Suppressor macrophage treated with lipopolysaccharide for 1 hour (primary cell): ENCODE measurements around the gene C19orf53.

Experiments
- DNase-seq, 3 donors: peaks; one replicate each; pipeline ENCODE4 v3.0.0-alpha.2; 2020 to 2022

C19orf53 gene

GRCh38 chr19:13774217-13775191, at the start of gene C19orf53:
Gene C19orf53 (plus strand): TSS chr19:13774456. CDS start chr19:13774478, 22 bp downstream.
- peak; percentile 94 to 95 (median 95) for DNase-seq

- DNase-seq, result no peak
Observed at GRCh38 chr19:13726323-13726722, 47.9 kb upstream of the C19orf53 start.

GRCh38 chr19:13727798-13728197, 46.5 kb upstream of the C19orf53 start:
- no peak for DNase-seq

- DNase-seq, result peak; percentile 29 to 63 (median 42)
Observed at GRCh38 chr19:13729859-13730258, 44.4 kb upstream of the C19orf53 start.

- peak; percentile 96 to 97 (median 96) for DNase-seq
Observed at GRCh38 chr19:13731147-13731964, 42.9 kb upstream of the C19orf53 start.

GRCh38 chr19:13732337-13732736, 41.9 kb upstream of the C19orf53 start:
- DNase-seq, result no peak

- no peak for DNase-seq
Observed at GRCh38 chr19:13734751-13735150, 39.5 kb upstream of the C19orf53 start.

GRCh38 chr19:13738073-13738472, 36.2 kb upstream of the C19orf53 start:
- DNase-seq, result peak in 1 of 3 donors; percentile 13

GRCh38 chr19:13741893-13742292, 32.4 kb upstream of the C19orf53 start:
- DNase-seq, result no peak

- no peak for DNase-seq
Observed at GRCh38 chr19:13742756-13743155, 31.5 kb upstream of the C19orf53 start.

GRCh38 chr19:13744174-13744573, 30.1 kb upstream of the C19orf53 start:
- peak; percentile 54 to 74 (median 64) for DNase-seq

GRCh38 chr19:13747098-13747453, 27.2 kb upstream of the C19orf53 start:
- no peak for DNase-seq

GRCh38 chr19:13748169-13748828, 26.0 kb upstream of the C19orf53 start:
- peak; percentile 62 to 67 (median 63) for DNase-seq

- no peak for DNase-seq
Observed at GRCh38 chr19:13751436-13751835, 22.8 kb upstream of the C19orf53 start.

GRCh38 chr19:13753622-13754021, 20.6 kb upstream of the C19orf53 start:
- peak; percentile 47 to 72 (median 47) for DNase-seq

- DNase-seq, result no peak
Observed at GRCh38 chr19:13756210-13756609, 18.0 kb upstream of the C19orf53 start.

- no peak for DNase-seq
Observed at GRCh38 chr19:13757805-13758772, 16.2 kb upstream of the C19orf53 start.

- no peak for DNase-seq
Observed at GRCh38 chr19:13758795-13759194, 15.5 kb upstream of the C19orf53 start.

GRCh38 chr19:13761423-13761822, 12.8 kb upstream of the C19orf53 start:
- no peak for DNase-seq

GRCh38 chr19:13762635-13763235, 11.5 kb upstream of the C19orf53 start:
- DNase-seq, result no peak

GRCh38 chr19:13763265-13763664, 11.0 kb upstream of the C19orf53 start:
- DNase-seq, result no peak
